ENCODE measurements around the gene IKZF2.

IKZF2 gene

GRCh38 chr2:212994976-212995375 is 156.4 kb downstream of the IKZF2 start:
- DNase-seq: no peak

- no peak for DNase-seq
These were observed 160.3 kb downstream of the IKZF2 start for GRCh38 chr2:212991120-212991519.

GRCh38 chr2:212990697-212991096 is 160.7 kb downstream of the IKZF2 start:
- no peak for DNase-seq

- no peak for DNase-seq
These were observed 163.9 kb downstream of the IKZF2 start for GRCh38 chr2:212987492-212987891.

GRCh38 chr2:212984129-212984528 is 167.3 kb downstream of the IKZF2 start:
- DNase-seq: no peak

GRCh38 chr2:212979799-212980198 is 171.6 kb downstream of the IKZF2 start:
- DNase-seq: no peak

- DNase-seq: no peak
These were observed 172.3 kb downstream of the IKZF2 start for GRCh38 chr2:212979046-212979612.

GRCh38 chr2:212977152-212977551 is 174.3 kb downstream of the IKZF2 start:
- DNase-seq: no peak

- no peak for DNase-seq
These were observed 176.1 kb downstream of the IKZF2 start for GRCh38 chr2:212975333-212975732.

GRCh38 chr2:212974692-212975091 is 176.7 kb downstream of the IKZF2 start:
- DNase-seq: peak; percentile 26

GRCh38 chr2:212973347-212973746 is 178.1 kb downstream of the IKZF2 start:
- no peak for DNase-seq

- DNase-seq: peak; percentile 39
These were observed 181.3 kb downstream of the IKZF2 start for GRCh38 chr2:212970132-212970531.

- DNase-seq: no peak
These were observed 182.9 kb downstream of the IKZF2 start for GRCh38 chr2:212968284-212969081.

GRCh38 chr2:212966884-212967283 is 184.5 kb downstream of the IKZF2 start:
- DNase-seq: no peak

GRCh38 chr2:212962691-212963090 is 188.7 kb downstream of the IKZF2 start:
- no peak for DNase-seq

- no peak for DNase-seq
These were observed 190.2 kb downstream of the IKZF2 start for GRCh38 chr2:212961255-212961654.

- DNase-seq: no peak
These were observed 191.1 kb downstream of the IKZF2 start for GRCh38 chr2:212960336-212960735.

- no peak for DNase-seq
These were observed 191.8 kb downstream of the IKZF2 start for GRCh38 chr2:212959471-212960117.

GRCh38 chr2:212958757-212959295 is 192.6 kb downstream of the IKZF2 start:
- DNase-seq: no peak

GRCh38 chr2:212958133-212958532 is 193.3 kb downstream of the IKZF2 start:
- no peak for DNase-seq

GRCh38 chr2:212957624-212958023 is 193.8 kb downstream of the IKZF2 start:
- DNase-seq: no peak

GRCh38 chr2:212956665-212957607 is 194.5 kb downstream of the IKZF2 start:
- no peak for DNase-seq
